ENCODE results near the gene USP47. TPM values are rescaled to one million over a fixed set of nuclear protein-coding genes. Genes with fewer than 3 reads are reported as not detected.

Gene USP47
- polyA plus RNA-seq, 1 experiment: 15.0 TPM

- ChIA-PET CTCF (interaction anchor here (0.6 to 1.0 kb wide), 3 partner anchors 10 to 1051 kb away, joined by 3 read pairs; no protein-coding TSS in a partner anchor), POLR2A (no interaction called here)
- Histone ChIP-seq H3K36me3 (ENCODE audit: control insufficient read depth, insufficient read depth, low read length) (peaks cover 25% of the 10 kb centered on the region), H3K27me3 (ENCODE audit: control insufficient read depth, insufficient read depth, low read length) (no peaks in the 10 kb centered on the region), H3K4me3 (ENCODE audit: low read depth, low read length) (no peak overlapping the region)
- DNase-seq (ENCODE audit: low read depth): no peak
- TF ChIP-seq, protein P1, sequence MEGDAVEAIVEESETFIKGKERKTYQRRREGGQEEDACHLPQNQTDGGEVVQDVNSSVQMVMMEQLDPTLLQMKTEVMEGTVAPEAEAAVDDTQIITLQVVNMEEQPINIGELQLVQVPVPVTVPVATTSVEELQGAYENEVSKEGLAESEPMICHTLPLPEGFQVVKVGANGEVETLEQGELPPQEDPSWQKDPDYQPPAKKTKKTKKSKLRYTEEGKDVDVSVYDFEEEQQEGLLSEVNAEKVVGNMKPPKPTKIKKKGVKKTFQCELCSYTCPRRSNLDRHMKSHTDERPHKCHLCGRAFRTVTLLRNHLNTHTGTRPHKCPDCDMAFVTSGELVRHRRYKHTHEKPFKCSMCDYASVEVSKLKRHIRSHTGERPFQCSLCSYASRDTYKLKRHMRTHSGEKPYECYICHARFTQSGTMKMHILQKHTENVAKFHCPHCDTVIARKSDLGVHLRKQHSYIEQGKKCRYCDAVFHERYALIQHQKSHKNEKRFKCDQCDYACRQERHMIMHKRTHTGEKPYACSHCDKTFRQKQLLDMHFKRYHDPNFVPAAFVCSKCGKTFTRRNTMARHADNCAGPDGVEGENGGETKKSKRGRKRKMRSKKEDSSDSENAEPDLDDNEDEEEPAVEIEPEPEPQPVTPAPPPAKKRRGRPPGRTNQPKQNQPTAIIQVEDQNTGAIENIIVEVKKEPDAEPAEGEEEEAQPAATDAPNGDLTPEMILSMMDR (IDR thresholded peaks at IDR 0.05; ENCODE audit: insufficient read depth, low read depth, low read length): no peak
These were observed 119.7 kb downstream of the USP47 start for GRCh38 chr11:11961399-11962028.

- H3K4me3 ChIP-seq (ENCODE audit: low read depth, low read length): no peak overlapping the region
- H3K36me3 ChIP-seq (ENCODE audit: control insufficient read depth, insufficient read depth, low read length): peaks cover 29% of the 10 kb centered on the region
- no peaks in the 10 kb centered on the region for H3K27me3 ChIP-seq (ENCODE audit: control insufficient read depth, insufficient read depth, low read length)
- TF ChIP-seq, protein P1 (IDR thresholded peaks at IDR 0.05; ENCODE audit: insufficient read depth, low read depth, low read length): no peak
- no peak for DNase-seq (ENCODE audit: low read depth)
- ChIA-PET POLR2A (no interaction called here), CTCF (no interaction called here)
These were observed 121.3 kb downstream of the USP47 start for GRCh38 chr11:11963067-11963466.

- Histone ChIP-seq H3K27me3 (ENCODE audit: control insufficient read depth, insufficient read depth, low read length) (no peaks in the 10 kb centered on the region), H3K4me3 (ENCODE audit: low read depth, low read length) (no peak overlapping the region), H3K36me3 (ENCODE audit: control insufficient read depth, insufficient read depth, low read length) (peaks cover 29% of the 10 kb centered on the region)
- DNase-seq (ENCODE audit: low read depth): no peak
- ChIA-PET POLR2A (no interaction called here), CTCF (interaction anchor here (1.1 to 1.2 kb wide), 2 partner anchors 33 to 176 kb away, joined by 3 to 4 read pairs; no protein-coding TSS in a partner anchor)
- TF ChIP-seq, protein P1 (IDR thresholded peaks at IDR 0.05; ENCODE audit: insufficient read depth, low read depth, low read length): no peak
These were observed 122.3 kb downstream of the USP47 start for GRCh38 chr11:11963842-11964773.

DNA sequence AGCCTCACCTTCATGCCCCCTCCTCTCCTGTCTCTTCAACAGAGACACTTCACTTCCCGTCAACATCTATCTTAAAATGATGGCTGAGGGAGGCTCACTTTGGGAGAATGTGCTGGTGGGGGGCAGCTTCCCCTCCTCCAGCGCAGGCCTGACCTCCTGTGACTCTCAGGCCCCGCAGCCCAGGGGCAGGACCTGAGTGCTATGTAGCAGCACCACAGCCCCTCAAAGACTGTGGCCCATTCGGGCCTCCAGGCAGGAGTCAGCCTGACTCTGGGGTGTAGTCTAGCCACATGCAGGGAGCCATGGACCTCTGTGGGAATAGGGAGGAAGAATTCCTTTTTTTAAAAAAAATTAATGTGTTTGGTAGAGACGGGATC lies 123.0 kb downstream of the USP47 start:
- TF ChIP-seq, protein P1 (IDR thresholded peaks at IDR 0.05; ENCODE audit: insufficient read depth, low read depth, low read length): no peak
- H3K36me3 ChIP-seq (ENCODE audit: control insufficient read depth, insufficient read depth, low read length): peaks cover 31% of the 10 kb centered on the region
- H3K4me3 ChIP-seq (ENCODE audit: low read depth, low read length): no peak overlapping the region
- POLR2A ChIA-PET: interaction anchor here (0.5 kb wide), 1 partner anchor 101 kb away, joined by 3 read pairs; no protein-coding TSS in a partner anchor
- no peaks in the 10 kb centered on the region for H3K27me3 ChIP-seq (ENCODE audit: control insufficient read depth, insufficient read depth, low read length)
- CTCF ChIA-PET: interaction anchor here (1.1 to 1.2 kb wide), 2 partner anchors 33 to 177 kb away, joined by 3 to 4 read pairs; no protein-coding TSS in a partner anchor
- DNase-seq (ENCODE audit: low read depth): no peak

DNA sequence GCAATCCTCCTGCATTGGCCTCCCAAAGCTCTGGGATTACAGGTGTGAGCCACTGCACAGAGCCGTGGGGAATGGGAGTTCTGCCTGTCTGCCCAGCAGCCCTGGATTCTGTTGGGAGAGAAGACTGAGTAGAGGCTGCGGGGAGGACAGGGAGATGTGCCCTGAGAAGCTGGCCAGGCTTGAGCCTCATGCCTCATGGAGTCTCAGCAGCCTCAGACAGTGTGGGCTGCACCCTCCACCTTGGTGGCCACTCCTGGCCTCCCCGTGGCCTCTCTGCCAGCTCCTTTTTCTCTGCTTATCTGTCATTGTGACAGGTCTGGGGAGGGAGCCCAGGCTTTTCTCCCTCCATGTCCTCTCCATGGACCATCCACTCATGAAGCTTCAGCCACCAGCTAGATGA lies 123.4 kb downstream of the USP47 start:
- H3K4me3 ChIP-seq (ENCODE audit: low read depth, low read length): no peak overlapping the region
- DNase-seq (ENCODE audit: low read depth): no peak
- H3K27me3 ChIP-seq (ENCODE audit: control insufficient read depth, insufficient read depth, low read length): no peaks in the 10 kb centered on the region
- ChIA-PET CTCF (interaction anchor here (0.8 to 2.8 kb wide), 4 partner anchors 10 to 177 kb away, joined by 3 to 16 read pairs (median 4); no protein-coding TSS in a partner anchor), POLR2A (interaction anchor here (0.5 kb wide), 1 partner anchor 101 kb away, joined by 3 read pairs; no protein-coding TSS in a partner anchor)
- peaks cover 31% of the 10 kb centered on the region for H3K36me3 ChIP-seq (ENCODE audit: control insufficient read depth, insufficient read depth, low read length)
- TF ChIP-seq, protein P1 (IDR thresholded peaks at IDR 0.05; ENCODE audit: insufficient read depth, low read depth, low read length): no peak

Data from BJ (cell line).